Spleen (tissue), 11 donors: ENCODE results near the gene ZNF814. TPM values are rescaled to one million over a fixed set of nuclear protein-coding genes. Genes with fewer than 3 reads are reported as not detected.
A peak's percentile ranks its signal among the peaks of the same experiment; 100 is the strongest.
"Not testable (repeated sequence)": the region's sequence is repeated elsewhere in the genome, so short reads cannot be mapped to it uniquely, and the experiment has no call there.

Experiments used
- DNase-seq: peaks from one replicate; pipeline ENCODE4 v3.0.0-alpha.2; 2020
- H3K27ac ChIP-seq, 8 donors: fragments of 200-600 bp; sonication (generic) in 7 of 8; 1 replicate in 4 of 8; 2 replicates in 4 of 8; pipeline versions ENCODE4 v1.5.0 to v1.8.0; 2016 to 2021; ENCODE audit warnings: inconsistent platforms in 4 of 8, mild to moderate bottlenecking in 4 of 8, moderate library complexity in 1 of 8
- H3K27me3 ChIP-seq, 7 donors: fragments of 200-600 bp; sonication (generic) in 6 of 7; replicated peaks in 1 of 7; 1 replicate in 4 of 7; 2 replicates in 3 of 7; pipeline versions ENCODE4 v1.5.0 to v1.8.0; 2016 to 2021; ENCODE audit warnings: inconsistent platforms in 3 of 7, mild to moderate bottlenecking in 1 of 7
- H3K36me3 ChIP-seq, 6 donors: fragments of 200-600 bp; sonication (generic) in 5 of 6; 1 replicate in 4 of 6; 2 replicates in 2 of 6; pipeline versions ENCODE4 v1.5.0 to v1.8.0; 2016 to 2021; ENCODE audit warnings: inconsistent platforms in 2 of 6
- H3K4me1 ChIP-seq, 6 donors: fragments of 200-600 bp; sonication (generic) in 5 of 6; 1 replicate in 3 of 6; 2 replicates in 3 of 6; pipeline versions ENCODE4 v1.5.0 to v1.8.0; 2016 to 2021; ENCODE audit warnings: inconsistent platforms in 3 of 6
- H3K4me3 ChIP-seq, 8 donors: fragments of 200-600 bp; sonication (generic) in 7 of 8; 1 replicate in 4 of 8; 2 replicates in 4 of 8; pipeline versions ENCODE4 v1.5.0 to v1.8.0; 2016 to 2021; ENCODE audit warnings: inconsistent platforms in 4 of 8, mild to moderate bottlenecking in 4 of 8, moderate library complexity in 2 of 8
- H3K9me3 ChIP-seq, 8 donors: fragments of 200-600 bp; sonication (generic) in 7 of 8; 1 replicate in 4 of 8; 2 replicates in 4 of 8; pipeline versions ENCODE4 v1.5.0 to v1.8.0; 2016 to 2021; ENCODE audit warnings: inconsistent platforms in 4 of 8
- CTCF ChIP-seq, 11 experiments: fragments of 200-600 bp in 7 of 11; fragments of 450-650 bp in 4 of 11; sonication (generic) in 4 of 11; IDR thresholded peaks in 8 of 11; conservative IDR thresholded peaks in 3 of 11; 1 replicate in 7 of 11; 2 replicates in 4 of 11; pipeline versions ENCODE4 v1.4.0 to v1.8.0; 2016 to 2021; ENCODE audit warnings: antibody characterized with exemption in 11 of 11, inconsistent platforms in 4 of 11, mild to moderate bottlenecking in 1 of 11
- POLR2A ChIP-seq, 3 donors: fragments of 450-650 bp; IDR thresholded peaks; one replicate each; pipeline ENCODE4 v1.5.1; 2017; ENCODE audit warnings: antibody characterized with exemption in 3 of 3, mild to moderate bottlenecking in 1 of 3
- POLR2AphosphoS5 ChIP-seq, 3 donors: sonication (generic); formaldehyde crosslinking; IDR thresholded peaks; one replicate each; pipeline ENCODE4 v1.5.1; 2017; ENCODE audit warnings: antibody characterized with exemption in 3 of 3
- WGBS, 5 donors: extraction: QIAGEN DNeasy Blood & Tissue Kit in 3 of 5; methylation state at CpG; one replicate each; pipeline versions ENCODE4 v1.1.5 to v1.1.7; 2013 to 2018; 5-methylcytosine and 5-hydroxymethylcytosine counted together
- intact Hi-C: fragments of 100-400 bp; cut with DNase I; formaldehyde crosslinking; loops from one replicate; pipeline ENCODE4 v1.15.0; 2023; ENCODE audit warnings: low total_unique reads
- polyA plus RNA-seq, 3 donors: library from polyadenylated mRNA; stranded (reverse); fragments of 200-250 nt; gene quantifications; one replicate each; pipeline ENCODE4 v1.2.1, GENCODE V29; 2013
- total RNA-seq, 7 donors: library from RNA; depleted of rRNA in 3 of 7; stranded (reverse); fragments of >200 nt in 3 of 7; fragmentation: NEBNext Ultra II Directional in 4 of 7; extraction: Animal tissue kit (Norgen Biotek cat#: 25700) in 4 of 7; gene quantifications; one replicate each; pipeline versions ENCODE4 v1.1.0 to v1.2.1, GENCODE V29; 2016 to 2021
- donor health status: healthy with polysubstance abuse.
- donor health status: DM: no; HTN: no; CAD: no; lungs with moderate emphysema.
- donor health status: DM: no; HTN: no; CAD: no.
- donor health status: Bipolar disorder and iron deficiency.
- donor health status: healthy.
- donor health status: DM: no; HTN: no; CAD: no.
- donor health status: DM: yes; HTN: yes; CAD: no.

ZNF814 gene
- total and polyA plus RNA-seq, 10 donors: 15.4 to 48.1 (median 30.7) TPM

GRCh38 chr19:57850553-57851017 lies 38.3 kb downstream of the ZNF814 start:
- WGBS, 5 donors: 22 to 43% (median 28%) methylated on average over 11 of the region's 11 CpGs
- Histone ChIP-seq H3K4me3 (peak overlapping the region; percentile 70 to 87 (median 76)), H3K4me1 (peaks cover 0 to 32% (median 20%) of the 10 kb centered on the region in 6 donors), H3K27ac (peak overlapping the region in 4 of 8 donors; percentile 80 to 91 (median 86)), H3K27me3 (no peaks in the 10 kb centered on the region), H3K9me3 (peaks cover 0 to 7% (median 0%) of the 10 kb centered on the region in 8 donors), H3K36me3 (peaks cover 0 to 44% (median 5%) of the 10 kb centered on the region in 6 donors)
- TF ChIP-seq CTCF (IDR thresholded peaks at IDR 0.05 in 8 of 11, conservative IDR thresholded peaks at IDR 0.05 in 3 of 11): no peak
- TF ChIP-seq POLR2A (IDR thresholded peaks at IDR 0.05): no peak
- no peak for TF ChIP-seq POLR2AphosphoS5 (IDR thresholded peaks at IDR 0.05)
- intact Hi-C loops: no loop called here
- DNase-seq: no peak

- H3K4me1 ChIP-seq: peaks cover 0 to 32% (median 20%) of the 10 kb centered on the region in 6 donors
- H3K36me3 ChIP-seq: peaks cover 0 to 44% (median 3%) of the 10 kb centered on the region in 6 donors
- H3K27me3 ChIP-seq, H3K9me3 ChIP-seq, intact Hi-C loops: not testable (repeated sequence)
- peak within 1 kb of the TSS; percentile 70 to 87 (median 76) for H3K4me3 ChIP-seq
- peak within 1 kb of the TSS; percentile 57 to 91 (median 82) for H3K27ac ChIP-seq
- 0 to 5% (median 0%) methylated on average over 16 to 42 of the region's 42 CpGs for WGBS, 5 donors
- peak; percentile 81 to 91 (median 82) for TF ChIP-seq POLR2AphosphoS5 (IDR thresholded peaks at IDR 0.05)
- DNase-seq: peak; percentile 92
Measured at GRCh38 chr19:57849666-57850473, 39.0 kb downstream of the ZNF814 start, which contains the start of gene ZNF587. Gene ZNF587 (plus strand): TSS chr19:57849859. CDS start chr19:57850039, 180 bp downstream.

- H3K9me3 ChIP-seq, intact Hi-C loops, H3K27me3 ChIP-seq, DNase-seq: not testable (repeated sequence)
- H3K4me1 ChIP-seq: peaks cover 0 to 32% (median 20%) of the 10 kb centered on the region in 6 donors
- H3K4me3 ChIP-seq: peak overlapping the region in 5 of 8 donors; percentile 70 to 87 (median 73)
- peaks cover 0 to 45% (median 3%) of the 10 kb centered on the region in 6 donors for H3K36me3 ChIP-seq
- peak overlapping the region in 6 of 8 donors; percentile 80 to 91 (median 84) for H3K27ac ChIP-seq
- 92 to 100% (median 95%) methylated on average over 2 of the region's 2 CpGs for WGBS, 5 donors
Measured at GRCh38 chr19:57849162-57849665, 39.6 kb downstream of the ZNF814 start.

- Histone ChIP-seq H3K4me1 (peaks cover 0 to 32% (median 20%) of the 10 kb centered on the region in 6 donors), H3K27ac (peak overlapping the region in 5 of 8 donors; percentile 22 to 55 (median 40)), H3K36me3 (peaks cover 0 to 45% (median 9%) of the 10 kb centered on the region in 6 donors)
- H3K4me3 ChIP-seq, intact Hi-C loops, H3K9me3 ChIP-seq, DNase-seq, H3K27me3 ChIP-seq: not testable (repeated sequence)
- peak in 1 of 3 donors; percentile 30 for TF ChIP-seq POLR2AphosphoS5 (IDR thresholded peaks at IDR 0.05)
- WGBS, 5 donors: 61 to 87% (median 66%) methylated on average over 3 of the region's 3 CpGs
Measured at GRCh38 chr19:57847164-57847563, 41.7 kb downstream of the ZNF814 start.

- Histone ChIP-seq H3K4me1 (peaks cover 0 to 10% (median 0%) of the 10 kb centered on the region in 6 donors), H3K36me3 (peaks cover 0 to 97% (median 22%) of the 10 kb centered on the region in 6 donors), H3K4me3 (no peak overlapping the region), H3K9me3 (no peaks in the 10 kb centered on the region), H3K27ac (no peak overlapping the region), H3K27me3 (no peaks in the 10 kb centered on the region)
- intact Hi-C loops: no loop called here
- no peak for DNase-seq
- TF ChIP-seq POLR2A (IDR thresholded peaks at IDR 0.05): no peak
- WGBS, 5 donors: 77 to 90% (median 83%) methylated on average over 5 to 6 of the region's 6 CpGs
Measured at GRCh38 chr19:57841122-57841763, 47.6 kb downstream of the ZNF814 start.

- Histone ChIP-seq H3K4me1 (peaks cover 0 to 10% (median 0%) of the 10 kb centered on the region in 6 donors), H3K36me3 (peaks cover 0 to 73% (median 21%) of the 10 kb centered on the region in 6 donors)
- DNase-seq, H3K9me3 ChIP-seq, H3K27ac ChIP-seq, H3K27me3 ChIP-seq, H3K4me3 ChIP-seq, intact Hi-C loops: not testable (repeated sequence)
- 79 to 83% (median 81%) methylated on average over 4 to 5 of the region's 5 CpGs for WGBS, 5 donors
Measured at GRCh38 chr19:57838622-57839191, 50.1 kb downstream of the ZNF814 start.

GRCh38 chr19:57836991-57837390 lies 51.8 kb downstream of the ZNF814 start:
- H3K9me3 ChIP-seq, DNase-seq, intact Hi-C loops, H3K27ac ChIP-seq, H3K27me3 ChIP-seq, H3K4me3 ChIP-seq: not testable (repeated sequence)
- WGBS, 5 donors: 91 to 97% (median 93%) methylated on average over 5 of the region's 5 CpGs
- Histone ChIP-seq H3K36me3 (peaks cover 0 to 59% (median 12%) of the 10 kb centered on the region in 6 donors), H3K4me1 (peaks cover 0 to 13% (median 2%) of the 10 kb centered on the region in 6 donors)
